K562 (cell line): ENCODE results near the gene MYBPHL. TPM values are rescaled to one million over a fixed set of nuclear protein-coding genes. Genes with fewer than 3 reads are reported as not detected.

ENCODE experiments used
- ARID2 ChIP-seq: fragments of 450-650 bp; IDR thresholded peaks from 2 replicates; pipeline ENCODE4 v1.6.1; 2017; ENCODE audit warnings: antibody characterized with exemption, mild to moderate bottlenecking
- ARID3B ChIP-seq: fragments of 250-450 bp; sonication (Bioruptor Pico); IDR thresholded peaks from 2 replicates; pipeline ENCODE4 v1.4.0; 2020; ENCODE audit warnings: borderline replicate concordance
- BRF2 ChIP-seq: IDR thresholded peaks from 3 replicates; pipeline ENCODE4 v1.6.1; 2011; ENCODE audit warnings: borderline replicate concordance, mild to moderate bottlenecking; ENCODE audit not compliant: insufficient read length, insufficient read depth
- CREM ChIP-seq: IDR thresholded peaks from 2 replicates; pipeline ENCODE4 v1.6.1; 2014; ENCODE audit warnings: antibody characterized with exemption, low read depth
- KLF6 ChIP-seq: fragments of 250-450 bp; sonication (Bioruptor Pico); IDR thresholded peaks from 2 replicates; pipeline ENCODE4 v1.4.0; 2020; ENCODE audit warnings: mild to moderate bottlenecking, moderate library complexity, borderline replicate concordance
- LARP7 ChIP-seq: fragments of 450-650 bp; IDR thresholded peaks from 2 replicates; pipeline ENCODE4 v1.6.1; 2016
- MYNN ChIP-seq, 2 experiments: sonication (generic); formaldehyde crosslinking in 1 of 2; IDR thresholded peaks; 2 replicates each; pipeline versions ENCODE4 v1.5.0 to v1.6.1; 2016 to 2020; ENCODE audit warnings: antibody characterized with exemption in 1 of 2, missing genetic modification reagents in 1 of 2
- PCBP2 ChIP-seq: fragments of 200-400 bp; formaldehyde crosslinking; IDR thresholded peaks from 2 replicates; pipeline ENCODE4 v1.6.1; 2018; ENCODE audit warnings: low read length, low read depth, mild to moderate bottlenecking, moderate library complexity; ENCODE audit not compliant: poor library complexity, severe bottlenecking
- SMAD1 ChIP-seq: fragments of 150-350 bp; IDR thresholded peaks from 2 replicates; pipeline ENCODE4 v1.6.1; 2014; ENCODE audit warnings: low read length, low read depth; ENCODE audit not compliant: partially characterized antibody
- SMAD3 ChIP-seq: fragments of 450-650 bp; formaldehyde crosslinking; conservative IDR thresholded peaks from 2 replicates; pipeline ENCODE4 v1.4.0; 2020; ENCODE audit warnings: mild to moderate bottlenecking
- TARDBP ChIP-seq: fragments of 450-650 bp; IDR thresholded peaks from 2 replicates; pipeline ENCODE4 v1.6.1; 2016
- TEAD1 ChIP-seq, 2 experiments: fragments of 450-650 bp in 1 of 2; sonication (generic) in 1 of 2; formaldehyde crosslinking; IDR thresholded peaks; 2 replicates each; pipeline versions ENCODE4 v1.4.0 to v1.8.0; 2020 to 2022; ENCODE audit warnings: mild to moderate bottlenecking in 2 of 2, missing genetic modification reagents in 1 of 2
- ZHX1 ChIP-seq: fragments of 150-350 bp; conservative IDR thresholded peaks from 2 replicates; pipeline ENCODE4 v1.6.1; 2014; ENCODE audit warnings: low read length
- ZMIZ1 ChIP-seq, 2 experiments: fragments of 150-350 bp in 1 of 2; IDR thresholded peaks; 2 replicates each; pipeline ENCODE4 v1.6.1; 2012 to 2016; ENCODE audit warnings: low read depth in 2 of 2, low read length in 2 of 2, mild to moderate bottlenecking in 1 of 2, moderate library complexity in 1 of 2
- ZNF175 ChIP-seq: fragments of 200-800 bp; sonication (Bioruptor generic); IDR thresholded peaks from 2 replicates; pipeline ENCODE4 v1.6.1; 2016; ENCODE audit warnings: low read depth, mild to moderate bottlenecking, missing genetic modification characterization, missing compliant biosample characterization
- ZNF589 ChIP-seq: fragments of 200-800 bp; sonication (Bioruptor generic); IDR thresholded peaks from 2 replicates; pipeline ENCODE4 v1.6.1; 2016; ENCODE audit warnings: low read depth, missing genetic modification characterization, missing compliant biosample characterization
- polyA plus RNA-seq, 8 experiments: library from polyadenylated mRNA; depleted of rRNA in 4 of 8; stranded (reverse) in 5 of 8; unstranded in 3 of 8; fragments of >200 nt; fragmentation: Nextera tagmentation in 2 of 8; fragmentation: Illumina TruSeq in 1 of 8; extraction: Ambion mirVana in 2 of 8; extraction: Trizol in 1 of 8; gene quantifications; 2 replicates each; pipeline versions ENCODE4 v1.2.1 to v1.2.3, GENCODE V29; 2011 to 2014; ENCODE audit warnings: inconsistent platforms in 1 of 8, missing spikeins in 1 of 8
- total RNA-seq, 7 experiments: library from RNA; depleted of rRNA in 6 of 7; stranded (reverse); fragments of >200 nt in 6 of 7; fragmentation: Illumina TruSeq in 2 of 7; extraction: Trizol in 2 of 7; gene quantifications; 2 replicates each; pipeline versions ENCODE4 v1.2.1 to v1.2.3, GENCODE V29; 2011 to 2021; ENCODE audit warnings: low replicate concordance in 1 of 7

Gene MYBPHL
- total and polyA plus RNA-seq, 9 of the 15 experiments (the other 6 are each of a cell fraction or from before 2014, with no cell fraction given), result 0.20 to 1.9 (median 0.33) TPM

- TF ChIP-seq ZNF589 (CRISPR knock-in tag) (peak; percentile 75; the same call in 1 of the 2 replicates), CREM (0 out of 2 replicates have a peak, but pooled peaks have one; percentile 8), TEAD1 (CRISPR knock-in tag; IDR thresholded peaks at IDR 0.05) (no peak; a peak in 1 of 4 replicates), BRF2 (no peak), MYNN (IDR thresholded peaks at IDR 0.05) (peak; percentile 27; the same call in 1 of the 2 replicates), MYNN (CRISPR knock-in tag; IDR thresholded peaks at IDR 0.05) (no peak), ZNF175 (peak; percentile 61; the same call in 1 of the 2 replicates), SMAD3 (no peak), SMAD1 (no peak), PCBP2 (no peak), TARDBP (no peak), ARID3B (CRISPR knock-in tag) (no peak), KLF6 (CRISPR knock-in tag) (no peak), ARID2 (0 out of 2 replicates have a peak, but pooled peaks have one; percentile 15), ZMIZ1 (IDR thresholded peaks at IDR 0.05; ENCODE audit: low read depth in 2 of 2, low read length in 2 of 2) (no peak), LARP7 (no peak), ZHX1 (no peak)
Observed at GRCh38 chr1:109253803-109254620, 52.8 kb downstream of the MYBPHL start (continued).
